ENCODE results near the gene WASHC2C. TPM values are rescaled to one million over a fixed set of nuclear protein-coding genes. Genes with fewer than 3 reads are reported as not detected.
A peak's percentile ranks its signal among the peaks of the same experiment; 100 is the strongest.
"Not testable (repeated sequence)": the region's sequence is repeated elsewhere in the genome, so short reads cannot be mapped to it uniquely, and the experiment has no call there.

WASHC2C gene, protein sequence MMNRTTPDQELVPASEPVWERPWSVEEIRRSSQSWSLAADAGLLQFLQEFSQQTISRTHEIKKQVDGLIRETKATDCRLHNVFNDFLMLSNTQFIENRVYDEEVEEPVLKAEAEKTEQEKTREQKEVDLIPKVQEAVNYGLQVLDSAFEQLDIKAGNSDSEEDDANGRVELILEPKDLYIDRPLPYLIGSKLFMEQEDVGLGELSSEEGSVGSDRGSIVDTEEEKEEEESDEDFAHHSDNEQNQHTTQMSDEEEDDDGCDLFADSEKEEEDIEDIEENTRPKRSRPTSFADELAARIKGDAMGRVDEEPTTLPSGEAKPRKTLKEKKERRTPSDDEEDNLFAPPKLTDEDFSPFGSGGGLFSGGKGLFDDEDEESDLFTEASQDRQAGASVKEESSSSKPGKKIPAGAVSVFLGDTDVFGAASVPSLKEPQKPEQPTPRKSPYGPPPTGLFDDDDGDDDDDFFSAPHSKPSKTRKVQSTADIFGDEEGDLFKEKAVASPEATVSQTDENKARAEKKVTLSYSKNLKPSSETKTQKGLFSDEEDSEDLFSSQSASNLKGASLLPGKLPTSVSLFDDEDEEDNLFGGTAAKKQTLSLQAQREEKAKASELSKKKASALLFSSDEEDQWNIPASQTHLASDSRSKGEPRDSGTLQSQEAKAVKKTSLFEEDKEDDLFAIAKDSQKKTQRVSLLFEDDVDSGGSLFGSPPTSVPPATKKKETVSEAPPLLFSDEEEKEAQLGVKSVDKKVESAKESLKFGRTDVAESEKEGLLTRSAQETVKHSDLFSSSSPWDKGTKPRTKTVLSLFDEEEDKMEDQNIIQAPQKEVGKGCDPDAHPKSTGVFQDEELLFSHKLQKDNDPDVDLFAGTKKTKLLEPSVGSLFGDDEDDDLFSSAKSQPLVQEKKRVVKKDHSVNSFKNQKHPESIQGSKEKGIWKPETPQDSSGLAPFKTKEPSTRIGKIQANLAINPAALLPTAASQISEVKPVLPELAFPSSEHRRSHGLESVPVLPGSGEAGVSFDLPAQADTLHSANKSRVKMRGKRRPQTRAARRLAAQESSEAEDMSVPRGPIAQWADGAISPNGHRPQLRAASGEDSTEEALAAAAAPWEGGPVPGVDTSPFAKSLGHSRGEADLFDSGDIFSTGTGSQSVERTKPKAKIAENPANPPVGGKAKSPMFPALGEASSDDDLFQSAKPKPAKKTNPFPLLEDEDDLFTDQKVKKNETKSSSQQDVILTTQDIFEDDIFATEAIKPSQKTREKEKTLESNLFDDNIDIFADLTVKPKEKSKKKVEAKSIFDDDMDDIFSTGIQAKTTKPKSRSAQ (N-terminal part only)
- total RNA-seq (2021) (25.6 and 34.2 TPM in 2 replicates), Bru-seq, nascent RNA (percentile 75 among the genes with signal in this experiment), BruChase-seq, experiment 1, labeled RNA remaining after a 2-hour chase (percentile 74 among the genes with signal in this experiment), BruChase-seq, experiment 2, labeled RNA remaining after a 6-hour chase (percentile 80 among the genes with signal in this experiment)
- long read RNA-seq, full-length matches to known transcripts: 15 of 36 reads
- long read RNA-seq, partial matches to known transcripts: 7 of 36 reads
- long read RNA-seq, other reads (novel, unspliced or antisense): 14 of 36 reads

DNA sequence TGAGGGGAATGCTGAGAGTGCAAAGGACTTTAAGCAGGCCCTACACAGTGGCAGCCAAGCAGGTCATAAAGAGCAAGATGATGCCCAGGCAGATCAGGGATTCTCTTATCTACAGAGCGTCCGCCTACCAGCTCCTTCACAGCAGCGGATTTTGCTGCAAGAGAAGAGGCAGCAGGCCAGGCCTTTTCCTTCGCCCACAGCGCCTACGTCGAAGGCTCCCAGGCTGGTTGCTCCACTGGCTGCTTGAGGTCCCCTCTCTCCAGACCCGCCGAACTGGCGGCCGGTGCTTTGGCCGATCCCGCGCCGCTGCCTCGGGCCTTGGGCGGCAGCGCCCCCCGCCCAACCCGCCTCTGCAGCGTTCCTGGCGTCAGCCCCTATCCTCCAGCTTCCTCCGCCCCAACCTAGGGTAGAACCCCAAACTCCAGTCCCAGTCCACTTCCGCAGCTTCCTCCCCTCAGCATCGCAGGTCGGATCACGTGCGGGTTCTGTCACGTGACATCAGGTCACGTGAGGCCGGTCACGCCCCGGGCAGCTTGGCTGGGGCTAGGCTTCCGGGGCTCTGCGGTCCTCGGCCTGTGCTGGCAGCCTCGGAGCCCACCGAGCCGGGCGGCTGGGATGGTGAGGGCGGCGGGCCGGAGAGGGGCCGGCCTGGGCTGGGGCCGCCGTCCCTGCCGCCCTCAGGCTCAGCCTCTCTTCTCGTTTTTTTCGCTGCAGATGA, at the start of gene WASHC2C:
WASHC2C (plus strand) TSS at position 564 of the 718 bp plus-strand sequence; CDS start at position 616, 52 bp downstream.
- H3K9me3 ChIP-seq (ENCODE audit: insufficient read depth, low read depth); intact Hi-C loops (cut with micrococcal nuclease; ENCODE audit: unreplicated experiment); H3K27me3 ChIP-seq (ENCODE audit: insufficient read depth, low read depth); H3K9me2 ChIP-seq (ENCODE audit: insufficient read depth); H3K27ac ChIP-seq; H4K20me1 ChIP-seq (ENCODE audit: insufficient read depth); H3K79me2 ChIP-seq (ENCODE audit: low read depth); H3K36me3 ChIP-seq (ENCODE audit: low read depth); POLR2A ChIA-PET (ENCODE audit: unreplicated experiment); H3F3A ChIP-seq (ENCODE audit: insufficient read depth, low read depth); CTCF ChIA-PET: not testable (repeated sequence)
- BruUV-seq (replicated peaks): TSS peak; percentile 78
- peak; percentile 73 to 93 for DNase-seq
- peak within 1 kb of the TSS; percentile 93 for H3K4me3 ChIP-seq
- H3K4me2 ChIP-seq: peak within 1 kb of the TSS; percentile 80
- H2AFZ ChIP-seq: peak within 1 kb of the TSS; percentile 94
- peaks cover 10% of the 10 kb centered on the region for H3K4me1 ChIP-seq (replicated peaks; ENCODE audit: insufficient read depth)

DNA sequence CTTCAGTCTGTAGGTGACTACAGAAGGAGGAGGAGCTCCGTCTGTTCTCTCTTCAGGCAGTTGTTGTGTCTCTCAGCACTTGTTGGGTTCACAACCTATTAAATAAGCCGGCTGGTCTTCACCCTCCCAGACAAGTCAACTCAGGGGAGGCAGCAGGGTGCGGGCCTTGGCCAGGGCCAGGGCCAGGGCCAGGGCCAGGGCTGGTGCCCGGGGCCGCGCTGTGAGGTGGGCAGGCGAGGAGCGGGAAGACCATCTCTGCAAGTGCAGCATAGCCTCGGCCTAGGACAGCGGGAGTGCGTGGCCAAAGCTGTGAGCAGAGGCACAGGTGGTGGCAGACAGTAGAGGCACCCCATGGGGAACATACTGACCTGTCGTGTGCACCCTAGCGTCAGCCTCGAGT, 48.6 kb upstream of the WASHC2C start:
- H3K79me2 ChIP-seq (ENCODE audit: low read depth); H3K9me2 ChIP-seq (ENCODE audit: insufficient read depth); H3K4me3 ChIP-seq; CTCF ChIA-PET; H3K4me1 ChIP-seq (replicated peaks; ENCODE audit: insufficient read depth); POLR2A ChIA-PET (ENCODE audit: unreplicated experiment); H3F3A ChIP-seq (ENCODE audit: insufficient read depth, low read depth); BruUV-seq (replicated peaks); H3K27me3 ChIP-seq (ENCODE audit: insufficient read depth, low read depth); H3K36me3 ChIP-seq (ENCODE audit: low read depth); DNase-seq; H4K20me1 ChIP-seq (ENCODE audit: insufficient read depth); H2AFZ ChIP-seq; H3K9me3 ChIP-seq (ENCODE audit: insufficient read depth, low read depth); H3K27ac ChIP-seq; H3K4me2 ChIP-seq: not testable (repeated sequence)
- intact Hi-C loops (cut with micrococcal nuclease; ENCODE audit: unreplicated experiment): loop anchor here (10.0 kb wide), 2 partner anchors 364 to 424 kb away; partner anchors contain the start of gene OR13A1

DNA sequence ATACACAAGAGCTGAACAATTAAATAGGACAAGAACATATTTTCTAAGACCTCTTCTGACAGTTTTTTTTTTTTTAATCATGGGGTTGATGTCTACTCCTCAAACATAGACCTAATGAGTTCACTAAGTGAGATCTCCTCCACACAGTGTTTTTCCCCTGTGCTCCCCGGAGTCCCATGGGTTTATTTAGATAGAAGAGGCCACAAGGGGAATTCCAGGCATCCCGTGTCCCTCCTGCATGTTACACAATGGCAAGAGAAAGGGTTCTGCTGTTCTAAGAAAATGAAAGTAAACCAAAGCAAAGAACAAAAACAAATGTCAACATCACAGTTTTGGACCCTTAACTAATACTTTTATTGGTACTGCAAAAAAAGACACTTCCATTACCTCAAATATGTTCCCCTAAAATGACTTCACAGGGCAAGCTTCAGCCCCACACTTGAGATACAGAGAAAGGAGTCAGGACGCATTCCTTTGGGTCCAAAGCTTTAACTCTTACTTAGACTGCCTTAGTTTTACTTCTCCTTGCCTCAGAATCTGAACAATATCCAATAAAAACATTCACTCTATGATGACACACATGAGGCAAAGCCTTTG, 16.8 kb upstream of the WASHC2C start:
- H3K9me3 ChIP-seq (ENCODE audit: insufficient read depth, low read depth); BruUV-seq (replicated peaks); H3K4me2 ChIP-seq; CTCF ChIA-PET; H3K9me2 ChIP-seq (ENCODE audit: insufficient read depth); H3K4me1 ChIP-seq (replicated peaks; ENCODE audit: insufficient read depth); H3K79me2 ChIP-seq (ENCODE audit: low read depth); H3K27ac ChIP-seq; intact Hi-C loops (cut with micrococcal nuclease; ENCODE audit: unreplicated experiment); H2AFZ ChIP-seq; H3F3A ChIP-seq (ENCODE audit: insufficient read depth, low read depth); POLR2A ChIA-PET (ENCODE audit: unreplicated experiment); H4K20me1 ChIP-seq (ENCODE audit: insufficient read depth); H3K36me3 ChIP-seq (ENCODE audit: low read depth); H3K27me3 ChIP-seq (ENCODE audit: insufficient read depth, low read depth); DNase-seq; H3K4me3 ChIP-seq: not testable (repeated sequence)

GRCh38 chr10:45711223-45711622, 15.8 kb upstream of the WASHC2C start:
- H3K27ac ChIP-seq; H3K9me2 ChIP-seq (ENCODE audit: insufficient read depth); H3K4me2 ChIP-seq; H3K9me3 ChIP-seq (ENCODE audit: insufficient read depth, low read depth); H3K36me3 ChIP-seq (ENCODE audit: low read depth); DNase-seq; H4K20me1 ChIP-seq (ENCODE audit: insufficient read depth); intact Hi-C loops (cut with micrococcal nuclease; ENCODE audit: unreplicated experiment); H2AFZ ChIP-seq; H3K4me3 ChIP-seq; H3K79me2 ChIP-seq (ENCODE audit: low read depth); H3F3A ChIP-seq (ENCODE audit: insufficient read depth, low read depth); CTCF ChIA-PET; H3K27me3 ChIP-seq (ENCODE audit: insufficient read depth, low read depth); POLR2A ChIA-PET (ENCODE audit: unreplicated experiment); BruUV-seq (replicated peaks); H3K4me1 ChIP-seq (replicated peaks; ENCODE audit: insufficient read depth): not testable (repeated sequence)

- H3K79me2 ChIP-seq (ENCODE audit: low read depth); H3F3A ChIP-seq (ENCODE audit: insufficient read depth, low read depth); DNase-seq; H2AFZ ChIP-seq; H3K27me3 ChIP-seq (ENCODE audit: insufficient read depth, low read depth); H3K4me3 ChIP-seq; POLR2A ChIA-PET (ENCODE audit: unreplicated experiment); H3K36me3 ChIP-seq (ENCODE audit: low read depth); CTCF ChIA-PET; H3K4me1 ChIP-seq (replicated peaks; ENCODE audit: insufficient read depth); H3K9me2 ChIP-seq (ENCODE audit: insufficient read depth); intact Hi-C loops (cut with micrococcal nuclease; ENCODE audit: unreplicated experiment); H3K4me2 ChIP-seq; H3K9me3 ChIP-seq (ENCODE audit: insufficient read depth, low read depth); H4K20me1 ChIP-seq (ENCODE audit: insufficient read depth); H3K27ac ChIP-seq; BruUV-seq (replicated peaks): not testable (repeated sequence)
These were observed 10.0 kb upstream of the WASHC2C start for GRCh38 chr10:45717053-45717452.

DNA sequence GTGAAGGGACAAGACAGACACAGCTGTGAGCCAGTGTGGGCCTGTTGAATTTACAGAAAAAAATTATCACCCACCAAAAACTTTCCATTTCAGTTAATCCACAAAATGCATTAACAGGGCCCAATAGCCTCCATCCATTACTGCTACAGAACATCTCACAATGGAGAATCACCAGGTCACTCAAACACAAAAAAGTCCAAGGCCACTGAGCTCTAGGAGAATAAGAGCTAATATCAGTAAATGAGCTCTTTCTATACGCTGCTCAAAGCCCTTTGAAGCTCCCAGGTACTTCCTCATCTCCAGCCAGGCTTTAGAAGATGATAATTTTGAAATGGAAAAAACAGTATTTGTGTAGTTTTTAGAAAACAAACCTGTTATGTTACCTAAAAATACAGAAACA, 9.4 kb upstream of the WASHC2C start:
- CTCF ChIA-PET; H3K27me3 ChIP-seq (ENCODE audit: insufficient read depth, low read depth); H3K9me3 ChIP-seq (ENCODE audit: insufficient read depth, low read depth); H3K9me2 ChIP-seq (ENCODE audit: insufficient read depth); H2AFZ ChIP-seq; BruUV-seq (replicated peaks); H3K79me2 ChIP-seq (ENCODE audit: low read depth); H3K4me2 ChIP-seq; H3F3A ChIP-seq (ENCODE audit: insufficient read depth, low read depth); H3K27ac ChIP-seq; H4K20me1 ChIP-seq (ENCODE audit: insufficient read depth); H3K4me3 ChIP-seq; H3K36me3 ChIP-seq (ENCODE audit: low read depth); POLR2A ChIA-PET (ENCODE audit: unreplicated experiment); intact Hi-C loops (cut with micrococcal nuclease; ENCODE audit: unreplicated experiment); DNase-seq; H3K4me1 ChIP-seq (replicated peaks; ENCODE audit: insufficient read depth): not testable (repeated sequence)

Data from PC-9 (cell line).